Measurements from ENCODE around the gene COL4A3.
"Not testable (repeated sequence)": the region's sequence is repeated elsewhere in the genome, so short reads cannot be mapped to it uniquely, and the experiment has no call there.

Gene COL4A3

GRCh38 chr2:227154986-227155774 is 9.2 kb upstream of the COL4A3 start:
- no peak overlapping the region for H3K9ac ChIP-seq (ENCODE audit: low read depth, low read length)
- no peak overlapping the region for H3K27ac ChIP-seq (ENCODE audit: low read depth, low read length)
- peaks cover 5% of the 10 kb centered on the region; the same call in 1 of the 2 replicates for H3K27me3 ChIP-seq (ENCODE audit: insufficient read depth, low read length)
- H3K4me3 ChIP-seq (ENCODE audit: low read length) = no peak overlapping the region
- no peaks in the 10 kb centered on the region for H3K36me3 ChIP-seq (ENCODE audit: insufficient read depth, low read length)
- 93% methylated on average over 6 of the region's 6 CpGs for WGBS
- H3K4me1 ChIP-seq (ENCODE audit: insufficient read depth, low read length) = no peaks in the 10 kb centered on the region
- H3K9me3 ChIP-seq (ENCODE audit: insufficient read depth, low read depth, low read length) = no peaks in the 10 kb centered on the region

- Histone ChIP-seq H3K4me1 (ENCODE audit: insufficient read depth, low read length) (no peaks in the 10 kb centered on the region), H3K4me3 (ENCODE audit: low read length) (no peak overlapping the region), H3K27me3 (ENCODE audit: insufficient read depth, low read length) (peaks cover 54% of the 10 kb centered on the region), H3K36me3 (ENCODE audit: insufficient read depth, low read length) (no peaks in the 10 kb centered on the region), H3K9ac (ENCODE audit: low read depth, low read length) (no peak overlapping the region), H3K27ac (ENCODE audit: low read depth, low read length) (no peak overlapping the region), H3K9me3 (ENCODE audit: insufficient read depth, low read depth, low read length) (no peaks in the 10 kb centered on the region)
- 83% methylated on average over 2 of the region's 2 CpGs for WGBS
Measured at GRCh38 chr2:227160164-227160563, 4.3 kb upstream of the COL4A3 start.

GRCh38 chr2:227161947-227162346 is 2.5 kb upstream of the COL4A3 start:
- no peaks in the 10 kb centered on the region for H3K9me3 ChIP-seq (ENCODE audit: insufficient read depth, low read depth, low read length)
- peaks cover 72% of the 10 kb centered on the region for H3K27me3 ChIP-seq (ENCODE audit: insufficient read depth, low read length)
- no peaks in the 10 kb centered on the region for H3K36me3 ChIP-seq (ENCODE audit: insufficient read depth, low read length)
- H3K9ac ChIP-seq (ENCODE audit: low read depth, low read length) = no peak overlapping the region
- H3K4me1 ChIP-seq (ENCODE audit: insufficient read depth, low read length) = no peaks in the 10 kb centered on the region
- H3K4me3 ChIP-seq (ENCODE audit: low read length) = no peak overlapping the region
- H3K27ac ChIP-seq (ENCODE audit: low read depth, low read length) = no peak overlapping the region

GRCh38 chr2:227163485-227163997 is 883 bp upstream of the COL4A3 start:
- H3K4me3 ChIP-seq (ENCODE audit: low read length) = peak overlapping the region; percentile 66
- WGBS = 3% methylated on average over 20 of the region's 20 CpGs
- H3K36me3 ChIP-seq (ENCODE audit: insufficient read depth, low read length) = no peaks in the 10 kb centered on the region
- H3K9ac ChIP-seq (ENCODE audit: low read depth, low read length) = no peak overlapping the region; the same call in 1 of the 2 replicates
- H3K4me1 ChIP-seq (ENCODE audit: insufficient read depth, low read length) = no peaks in the 10 kb centered on the region
- H3K9me3 ChIP-seq (ENCODE audit: insufficient read depth, low read depth, low read length) = no peaks in the 10 kb centered on the region
- peaks cover 79% of the 10 kb centered on the region for H3K27me3 ChIP-seq (ENCODE audit: insufficient read depth, low read length)
- H3K27ac ChIP-seq (ENCODE audit: low read depth, low read length) = no peak overlapping the region

- 1% methylated on average over 38 of the region's 38 CpGs for WGBS
- Histone ChIP-seq H3K4me3 (ENCODE audit: low read length) (peak overlapping the region; percentile 66), H3K27me3 (ENCODE audit: insufficient read depth, low read length) (peaks cover 78% of the 10 kb centered on the region), H3K9me3 (ENCODE audit: insufficient read depth, low read depth, low read length) (no peaks in the 10 kb centered on the region), H3K4me1 (ENCODE audit: insufficient read depth, low read length) (no peaks in the 10 kb centered on the region), H3K36me3 (ENCODE audit: insufficient read depth, low read length) (no peaks in the 10 kb centered on the region), H3K27ac (ENCODE audit: low read depth, low read length) (no peak overlapping the region), H3K9ac (ENCODE audit: low read depth, low read length) (no peak overlapping the region)
Measured at GRCh38 chr2:227164763-227165291, 403 bp downstream of the COL4A3 start.

- H3K9me3 ChIP-seq (ENCODE audit: insufficient read depth, low read depth, low read length); H3K4me3 ChIP-seq (ENCODE audit: low read length); H3K27ac ChIP-seq (ENCODE audit: low read depth, low read length); H3K9ac ChIP-seq (ENCODE audit: low read depth, low read length); H3K4me1 ChIP-seq (ENCODE audit: insufficient read depth, low read length); H3K27me3 ChIP-seq (ENCODE audit: insufficient read depth, low read length); H3K36me3 ChIP-seq (ENCODE audit: insufficient read depth, low read length): not testable (repeated sequence)
- 95% methylated on average over 11 of the region's 11 CpGs for WGBS
Measured at GRCh38 chr2:227171779-227172178, 7.4 kb downstream of the COL4A3 start.

GRCh38 chr2:227177592-227178336 is 13.3 kb downstream of the COL4A3 start:
- Histone ChIP-seq H3K4me1 (ENCODE audit: insufficient read depth, low read length) (no peaks in the 10 kb centered on the region), H3K9me3 (ENCODE audit: insufficient read depth, low read depth, low read length) (no peaks in the 10 kb centered on the region), H3K36me3 (ENCODE audit: insufficient read depth, low read length) (no peaks in the 10 kb centered on the region), H3K27me3 (ENCODE audit: insufficient read depth, low read length) (no peaks in the 10 kb centered on the region), H3K4me3 (ENCODE audit: low read length) (no peak overlapping the region), H3K9ac (ENCODE audit: low read depth, low read length) (no peak overlapping the region), H3K27ac (ENCODE audit: low read depth, low read length) (no peak overlapping the region)
- WGBS = 91% methylated on average over 11 of the region's 12 CpGs

GRCh38 chr2:227179988-227180685 is 15.7 kb downstream of the COL4A3 start:
- H3K4me3 ChIP-seq (ENCODE audit: low read length) = no peak overlapping the region
- H3K36me3 ChIP-seq (ENCODE audit: insufficient read depth, low read length) = no peaks in the 10 kb centered on the region
- H3K27ac ChIP-seq (ENCODE audit: low read depth, low read length) = no peak overlapping the region
- peaks cover under 1% of the 10 kb centered on the region; the same call in 1 of the 2 replicates for H3K4me1 ChIP-seq (ENCODE audit: insufficient read depth, low read length)
- 86% methylated on average over 11 of the region's 11 CpGs for WGBS
- no peaks in the 10 kb centered on the region for H3K9me3 ChIP-seq (ENCODE audit: insufficient read depth, low read depth, low read length)
- H3K9ac ChIP-seq (ENCODE audit: low read depth, low read length) = no peak overlapping the region
- H3K27me3 ChIP-seq (ENCODE audit: insufficient read depth, low read length) = no peaks in the 10 kb centered on the region

GRCh38 chr2:227180770-227181169 is 16.3 kb downstream of the COL4A3 start:
- no peaks in the 10 kb centered on the region for H3K9me3 ChIP-seq (ENCODE audit: insufficient read depth, low read depth, low read length)
- H3K27me3 ChIP-seq (ENCODE audit: insufficient read depth, low read length) = no peaks in the 10 kb centered on the region
- H3K36me3 ChIP-seq (ENCODE audit: insufficient read depth, low read length) = no peaks in the 10 kb centered on the region
- H3K4me3 ChIP-seq (ENCODE audit: low read length) = no peak overlapping the region
- 96% methylated on average over 2 of the region's 3 CpGs for WGBS
- no peak overlapping the region for H3K9ac ChIP-seq (ENCODE audit: low read depth, low read length)
- no peak overlapping the region for H3K27ac ChIP-seq (ENCODE audit: low read depth, low read length)
- H3K4me1 ChIP-seq (ENCODE audit: insufficient read depth, low read length) = peaks cover 6% of the 10 kb centered on the region

GRCh38 chr2:227182765-227183164 is 18.3 kb downstream of the COL4A3 start:
- H3K4me1 ChIP-seq (ENCODE audit: insufficient read depth, low read length) = peaks cover 15% of the 10 kb centered on the region
- no peaks in the 10 kb centered on the region for H3K27me3 ChIP-seq (ENCODE audit: insufficient read depth, low read length)
- no peak overlapping the region for H3K27ac ChIP-seq (ENCODE audit: low read depth, low read length)
- H3K9ac ChIP-seq (ENCODE audit: low read depth, low read length) = no peak overlapping the region
- H3K9me3 ChIP-seq (ENCODE audit: insufficient read depth, low read depth, low read length) = no peaks in the 10 kb centered on the region
- no peak overlapping the region for H3K4me3 ChIP-seq (ENCODE audit: low read length)
- no peaks in the 10 kb centered on the region for H3K36me3 ChIP-seq (ENCODE audit: insufficient read depth, low read length)

All from HUES64 (cell line).